SK-N-SH treated with all-trans-retinoic acid at 6 μM for 48 hours (cell line): ENCODE measurements around the gene RGS6.

Experiments
- ARNTL ChIP-seq: fragments of 450-650 bp; formaldehyde crosslinking; IDR thresholded peaks from 2 replicates; pipeline ENCODE4 v1.5.0; 2020; ENCODE audit warnings: low read depth, mild to moderate bottlenecking, moderate library complexity, borderline replicate concordance
- CSRNP3 ChIP-seq: fragments of 250-450 bp; sonication (Bioruptor Pico); IDR thresholded peaks from 2 replicates; pipeline ENCODE4 v1.5.1; 2021; ENCODE audit warnings: mild to moderate bottlenecking, moderate library complexity
- RARB ChIP-seq: fragments of 250-450 bp; sonication (Bioruptor Pico); IDR thresholded peaks from 2 replicates; pipeline ENCODE4 v1.8.0; 2021; ENCODE audit warnings: mild to moderate bottlenecking, moderate library complexity
- ZNF565 ChIP-seq: fragments of 450-650 bp; formaldehyde crosslinking; conservative IDR thresholded peaks from 2 replicates; pipeline ENCODE4 v1.5.0; 2020; ENCODE audit warnings: low read depth, mild to moderate bottlenecking, moderate library complexity
- ZNF70 ChIP-seq: fragments of 450-650 bp; formaldehyde crosslinking; IDR thresholded peaks from 2 replicates; pipeline ENCODE4 v1.5.0; 2020; ENCODE audit warnings: mild to moderate bottlenecking, moderate library complexity
- TF ChIP-seq, protein P1 (sequence below): fragments of 250-450 bp; sonication (Bioruptor Pico); IDR thresholded peaks from 2 replicates; pipeline ENCODE4 v1.8.0; 2021; ENCODE audit warnings: low read depth, mild to moderate bottlenecking, moderate library complexity, borderline replicate concordance

GRCh38 chr14:72512281-72512680 is 580.1 kb downstream of the RGS6 start:
- TF ChIP-seq, protein P1, sequence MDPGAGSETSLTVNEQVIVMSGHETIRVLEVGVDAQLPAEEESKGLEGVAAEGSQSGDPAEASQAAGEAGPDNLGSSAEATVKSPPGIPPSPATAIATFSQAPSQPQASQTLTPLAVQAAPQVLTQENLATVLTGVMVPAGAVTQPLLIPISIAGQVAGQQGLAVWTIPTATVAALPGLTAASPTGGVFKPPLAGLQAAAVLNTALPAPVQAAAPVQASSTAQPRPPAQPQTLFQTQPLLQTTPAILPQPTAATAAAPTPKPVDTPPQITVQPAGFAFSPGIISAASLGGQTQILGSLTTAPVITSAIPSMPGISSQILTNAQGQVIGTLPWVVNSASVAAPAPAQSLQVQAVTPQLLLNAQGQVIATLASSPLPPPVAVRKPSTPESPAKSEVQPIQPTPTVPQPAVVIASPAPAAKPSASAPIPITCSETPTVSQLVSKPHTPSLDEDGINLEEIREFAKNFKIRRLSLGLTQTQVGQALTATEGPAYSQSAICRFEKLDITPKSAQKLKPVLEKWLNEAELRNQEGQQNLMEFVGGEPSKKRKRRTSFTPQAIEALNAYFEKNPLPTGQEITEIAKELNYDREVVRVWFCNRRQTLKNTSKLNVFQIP (CRISPR knock-in tag) = no peak
- TF ChIP-seq ZNF565 (no peak), RARB (no peak), CSRNP3 (CRISPR knock-in tag) (no peak), ARNTL (no peak), ZNF70 (CRISPR knock-in tag) (no peak)
